ENCODE measurements around the gene TBK1.

The TBK1 gene

GRCh38 chr12:64491718-64492117 lies 39.8 kb downstream of the TBK1 start:
- DNase-seq (ENCODE audit: low read depth), result no peak
- no peak overlapping the region for H3K4me3 ChIP-seq (replicated peaks; ENCODE audit: low read depth, low read length)
- no peak for TF ChIP-seq CTCF (IDR thresholded peaks at IDR 0.05; ENCODE audit: low read length, missing control alignments)

- no peak overlapping the region for H3K4me3 ChIP-seq (replicated peaks; ENCODE audit: low read depth, low read length)
- no peak for DNase-seq (ENCODE audit: low read depth)
- no peak for TF ChIP-seq CTCF (IDR thresholded peaks at IDR 0.05; ENCODE audit: low read length, missing control alignments)
Measured at GRCh38 chr12:64493513-64493912, 41.6 kb downstream of the TBK1 start.

GRCh38 chr12:64494998-64495729 lies 43.2 kb downstream of the TBK1 start:
- no peak overlapping the region for H3K4me3 ChIP-seq (replicated peaks; ENCODE audit: low read depth, low read length)
- no peak for DNase-seq (ENCODE audit: low read depth)
- no peak for TF ChIP-seq CTCF (IDR thresholded peaks at IDR 0.05; ENCODE audit: low read length, missing control alignments)

- no peak for DNase-seq (ENCODE audit: low read depth)
- no peak for TF ChIP-seq CTCF (IDR thresholded peaks at IDR 0.05; ENCODE audit: low read length, missing control alignments)
- no peak overlapping the region for H3K4me3 ChIP-seq (replicated peaks; ENCODE audit: low read depth, low read length)
Measured at GRCh38 chr12:64496839-64497400, 45.0 kb downstream of the TBK1 start.

- DNase-seq (ENCODE audit: low read depth), result no peak
- no peak overlapping the region for H3K4me3 ChIP-seq (replicated peaks; ENCODE audit: low read depth, low read length)
- no peak for TF ChIP-seq CTCF (IDR thresholded peaks at IDR 0.05; ENCODE audit: low read length, missing control alignments)
Measured at GRCh38 chr12:64497484-64497883, 45.6 kb downstream of the TBK1 start.

GRCh38 chr12:64497903-64498302 lies 46.0 kb downstream of the TBK1 start:
- H3K4me3 ChIP-seq (replicated peaks; ENCODE audit: low read depth, low read length), result no peak overlapping the region
- no peak for DNase-seq (ENCODE audit: low read depth)
- TF ChIP-seq CTCF (IDR thresholded peaks at IDR 0.05; ENCODE audit: low read length, missing control alignments), result no peak

- no peak for DNase-seq (ENCODE audit: low read depth)
- no peak overlapping the region for H3K4me3 ChIP-seq (replicated peaks; ENCODE audit: low read depth, low read length)
- no peak for TF ChIP-seq CTCF (IDR thresholded peaks at IDR 0.05; ENCODE audit: low read length, missing control alignments)
Measured at GRCh38 chr12:64500394-64500793, 48.5 kb downstream of the TBK1 start.
